ENCODE results near the gene UBTF.

The UBTF gene

GRCh38 chr17:44219616-44220212 is at the start of gene UBTF:
TSS of gene UBTF (minus strand) at chr17:44219675. CDS start at chr17:44218229, 1,446 bp downstream.
- DNase-seq (ENCODE audit: insufficient read length, low spot score) (peak; percentile 53), FAIRE-seq (no peak)
- TF ChIP-seq POLR2A (IDR thresholded peaks at IDR 0.05; ENCODE audit: low read depth, low read length), result no peak; the same call in 1 of the 2 replicates

- no peak for TF ChIP-seq POLR2A (IDR thresholded peaks at IDR 0.05; ENCODE audit: low read depth, low read length)
- DNase-seq (ENCODE audit: insufficient read length, low spot score) (no peak), FAIRE-seq (no peak)
Measured at GRCh38 chr17:44268709-44269534, 49.4 kb upstream of the UBTF start.

- no peak for TF ChIP-seq POLR2A (IDR thresholded peaks at IDR 0.05; ENCODE audit: low read depth, low read length)
- DNase-seq (ENCODE audit: insufficient read length, low spot score), result no peak
- no peak for FAIRE-seq
Measured at GRCh38 chr17:44267818-44268490, 48.5 kb upstream of the UBTF start, which contains the start of gene SLC4A1. TSS of gene SLC4A1 (minus strand) at chr17:44268135. CDS start at chr17:44262866, 5,269 bp downstream.

GRCh38 chr17:44267165-44267455 is 47.6 kb upstream of the UBTF start:
- no peak for TF ChIP-seq POLR2A (IDR thresholded peaks at IDR 0.05; ENCODE audit: low read depth, low read length)
- no peak for FAIRE-seq
- DNase-seq (ENCODE audit: insufficient read length, low spot score), result no peak

DNA sequence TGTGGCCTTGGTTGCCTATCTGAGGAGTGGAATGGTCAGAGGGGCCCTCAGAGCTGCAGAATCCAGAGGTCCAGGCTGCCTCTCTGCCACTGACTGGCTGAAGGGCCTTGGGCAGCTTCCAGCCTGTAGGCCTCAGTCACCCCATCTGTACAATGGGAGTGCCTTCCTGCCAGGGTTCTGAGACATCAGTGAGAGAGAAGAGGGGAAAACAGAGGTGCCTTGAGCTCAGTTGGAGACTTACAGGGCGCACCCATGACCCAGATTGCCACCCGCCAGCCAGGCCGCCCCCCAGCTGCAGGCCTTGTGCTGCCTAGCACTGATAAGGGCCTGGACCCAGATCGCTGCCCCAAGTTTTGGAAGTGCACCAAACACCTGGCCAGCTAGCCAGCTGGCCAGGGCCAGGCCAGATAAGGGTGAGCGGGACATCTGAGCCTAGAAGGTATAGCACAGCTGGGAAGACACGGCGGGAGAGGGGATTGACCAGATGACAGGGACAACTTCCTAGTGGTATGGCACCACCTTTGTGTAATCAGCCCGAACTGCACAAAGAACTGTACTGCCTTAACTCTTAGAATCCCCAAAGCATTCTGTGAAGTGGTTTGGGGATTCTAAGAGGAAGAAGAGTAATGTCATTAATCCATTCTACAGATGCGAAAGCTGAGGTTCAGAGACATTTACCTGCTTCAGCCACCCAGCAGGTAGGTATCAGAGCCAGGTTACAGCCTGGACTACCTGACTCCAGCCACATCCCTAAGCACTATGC is 47.1 kb upstream of the UBTF start:
- no peak for DNase-seq (ENCODE audit: insufficient read length, low spot score)
- no peak for FAIRE-seq

DNA sequence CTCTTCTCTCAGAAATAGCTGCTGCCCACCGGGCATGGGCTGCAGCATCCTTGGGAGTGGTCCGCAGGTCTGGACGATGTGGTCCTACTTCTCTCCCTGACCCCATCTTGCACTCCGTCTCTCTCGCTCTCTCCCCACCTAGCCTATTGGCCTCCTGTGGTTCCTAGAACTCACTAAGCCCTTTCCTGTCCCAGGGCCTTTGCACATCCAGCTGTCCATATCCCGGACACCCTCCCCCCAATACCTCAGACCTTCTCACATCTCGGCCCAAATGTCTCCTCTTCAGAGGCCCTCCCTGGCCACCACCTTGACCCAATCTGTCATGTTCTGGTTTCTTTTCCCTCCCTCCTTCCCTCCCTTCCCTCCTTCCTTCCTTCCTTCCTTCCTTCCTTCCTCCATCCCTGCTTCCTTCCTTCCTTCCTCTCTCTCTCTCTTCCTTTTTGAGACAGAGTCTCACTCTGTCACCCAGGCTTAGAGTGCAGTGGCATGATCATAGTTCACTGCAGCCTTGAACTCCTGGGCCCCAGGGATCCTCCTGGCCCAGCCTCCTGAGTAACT is 43.9 kb upstream of the UBTF start:
- no peak for TF ChIP-seq POLR2A (IDR thresholded peaks at IDR 0.05; ENCODE audit: low read depth, low read length)

More for the DNA sequence above, 47.1 kb upstream of the UBTF start:
- no peak for TF ChIP-seq POLR2A (IDR thresholded peaks at IDR 0.05; ENCODE audit: low read depth, low read length)

GRCh38 chr17:44262654-44263225 is 43.3 kb upstream of the UBTF start:
- DNase-seq (ENCODE audit: insufficient read length, low spot score), result no peak
- TF ChIP-seq POLR2A (IDR thresholded peaks at IDR 0.05; ENCODE audit: low read depth, low read length), result no peak
- no peak for FAIRE-seq

More for the DNA sequence above, 43.9 kb upstream of the UBTF start:
- FAIRE-seq (no peak), DNase-seq (ENCODE audit: insufficient read length, low spot score) (no peak)

DNA sequence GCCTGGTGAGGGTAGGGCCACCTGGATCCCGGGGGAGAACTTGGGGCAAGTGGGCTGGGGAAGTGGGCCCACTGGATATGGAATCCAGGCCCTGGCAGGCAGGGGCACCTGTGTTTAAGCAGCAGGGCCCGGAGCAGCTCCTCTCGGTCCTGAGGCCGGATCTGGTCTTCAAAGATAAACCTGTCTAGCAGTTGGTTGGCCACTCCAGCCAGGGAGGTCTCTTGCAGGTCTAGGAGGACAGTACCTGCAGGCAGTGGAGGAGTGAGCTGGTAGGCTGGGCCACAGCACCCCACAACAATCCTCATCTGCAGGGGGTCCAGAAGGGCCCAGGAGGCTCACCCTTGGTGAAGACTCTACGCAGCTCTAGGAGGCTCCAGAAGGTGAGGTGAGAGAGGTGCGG is 40.8 kb upstream of the UBTF start:
- FAIRE-seq, result no peak
- no peak for TF ChIP-seq POLR2A (IDR thresholded peaks at IDR 0.05; ENCODE audit: low read depth, low read length)
- no peak for DNase-seq (ENCODE audit: insufficient read length, low spot score)

DNA sequence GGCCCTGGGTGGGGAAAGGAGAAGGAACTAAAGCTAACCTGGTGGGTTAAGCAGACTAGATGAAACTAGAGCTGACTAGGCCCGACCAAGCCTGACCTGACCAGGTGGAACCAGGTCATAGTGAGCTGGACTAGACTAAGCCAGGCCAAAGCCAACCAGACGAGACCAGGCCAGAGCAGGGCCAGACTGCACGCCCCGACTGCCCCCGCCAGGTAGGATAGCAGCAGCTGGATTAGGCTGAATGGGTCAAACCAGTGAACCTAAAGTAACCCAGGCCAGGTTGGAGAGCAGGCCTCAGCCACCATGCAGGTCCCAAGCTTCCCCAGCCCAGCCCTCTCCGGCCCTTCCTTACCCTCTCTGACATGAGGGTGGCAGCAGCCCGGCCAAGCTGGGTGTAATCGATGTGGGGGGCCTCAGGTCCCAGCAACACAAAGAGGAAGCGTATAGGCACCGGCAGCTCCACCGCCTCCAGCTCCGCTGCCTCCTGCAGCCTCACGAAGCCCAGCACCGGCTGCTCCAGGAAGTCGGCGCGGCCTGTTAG is 39.4 kb upstream of the UBTF start:
- DNase-seq (ENCODE audit: insufficient read length, low spot score) (no peak), FAIRE-seq (no peak)
- no peak for TF ChIP-seq POLR2A (IDR thresholded peaks at IDR 0.05; ENCODE audit: low read depth, low read length)

- DNase-seq (ENCODE audit: insufficient read length, low spot score) (no peak), FAIRE-seq (no peak)
- no peak for TF ChIP-seq POLR2A (IDR thresholded peaks at IDR 0.05; ENCODE audit: low read depth, low read length)
Measured at GRCh38 chr17:44257815-44258760, 38.6 kb upstream of the UBTF start.

DNA sequence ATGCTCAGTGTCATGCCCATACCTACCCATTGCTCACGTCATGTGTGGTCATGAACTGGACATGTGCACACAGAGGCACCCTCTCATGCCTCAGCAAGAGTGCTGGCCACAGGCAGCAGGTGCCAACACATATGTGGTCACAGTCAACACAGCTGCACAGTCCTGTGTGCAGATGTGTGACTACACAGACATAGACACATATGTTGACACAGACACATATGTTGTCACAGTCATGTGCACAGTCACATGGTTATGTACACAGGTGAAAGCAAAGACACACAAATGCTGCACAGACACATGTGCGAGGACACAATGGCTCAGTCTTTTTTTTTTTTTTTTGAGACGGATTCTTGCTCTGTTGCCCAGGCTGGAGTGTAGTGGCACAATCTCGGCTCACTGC is 37.2 kb upstream of the UBTF start:
- no peak for TF ChIP-seq POLR2A (IDR thresholded peaks at IDR 0.05; ENCODE audit: low read depth, low read length)
- FAIRE-seq, result no peak
- no peak for DNase-seq (ENCODE audit: insufficient read length, low spot score)

DNA sequence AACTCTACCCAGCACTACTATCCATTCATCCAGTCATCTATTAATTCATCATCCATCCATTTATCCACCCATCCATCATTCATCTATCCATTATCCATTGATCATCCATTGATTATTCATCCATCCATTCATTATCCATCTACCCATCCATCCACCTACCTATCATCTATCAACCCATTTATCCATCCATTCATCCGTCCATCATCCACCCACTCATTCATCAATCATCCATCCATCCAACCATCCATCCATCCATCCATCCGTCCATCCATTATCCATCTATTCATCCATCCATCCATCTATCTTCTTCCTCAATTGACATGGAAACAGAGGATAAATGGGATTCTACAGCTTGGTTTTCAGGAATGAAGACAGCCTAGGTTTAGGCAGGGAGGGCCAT is 36.4 kb upstream of the UBTF start:
- FAIRE-seq, result no peak
- no peak for TF ChIP-seq POLR2A (IDR thresholded peaks at IDR 0.05; ENCODE audit: low read depth, low read length)

More for the DNA sequence above, 36.4 kb upstream of the UBTF start:
- no peak for DNase-seq (ENCODE audit: insufficient read length, low spot score)

Data from H54 (cell line).